Occipital lobe (tissue), 2 donors: ENCODE measurements around the gene CPNE7. TPM values are rescaled to one million over a fixed set of nuclear protein-coding genes. Genes with fewer than 3 reads are reported as not detected.
"Not testable (repeated sequence)": the region's sequence is repeated elsewhere in the genome, so short reads cannot be mapped to it uniquely, and the experiment has no call there.

Experiments used
- DNase-seq: peaks from one replicate; lab custom pipeline; 2025; lab: John Stamatoyannopoulos, UW
- total RNA-seq: library from RNA; depleted of rRNA; stranded (reverse); fragments of >200 nt; gene quantifications from one replicate; pipeline ENCODE4 v1.2.3, GENCODE V29; 2014

The CPNE7 gene
- total RNA-seq, 1 donor from 2014 or later, result 14.8 TPM

DNA sequence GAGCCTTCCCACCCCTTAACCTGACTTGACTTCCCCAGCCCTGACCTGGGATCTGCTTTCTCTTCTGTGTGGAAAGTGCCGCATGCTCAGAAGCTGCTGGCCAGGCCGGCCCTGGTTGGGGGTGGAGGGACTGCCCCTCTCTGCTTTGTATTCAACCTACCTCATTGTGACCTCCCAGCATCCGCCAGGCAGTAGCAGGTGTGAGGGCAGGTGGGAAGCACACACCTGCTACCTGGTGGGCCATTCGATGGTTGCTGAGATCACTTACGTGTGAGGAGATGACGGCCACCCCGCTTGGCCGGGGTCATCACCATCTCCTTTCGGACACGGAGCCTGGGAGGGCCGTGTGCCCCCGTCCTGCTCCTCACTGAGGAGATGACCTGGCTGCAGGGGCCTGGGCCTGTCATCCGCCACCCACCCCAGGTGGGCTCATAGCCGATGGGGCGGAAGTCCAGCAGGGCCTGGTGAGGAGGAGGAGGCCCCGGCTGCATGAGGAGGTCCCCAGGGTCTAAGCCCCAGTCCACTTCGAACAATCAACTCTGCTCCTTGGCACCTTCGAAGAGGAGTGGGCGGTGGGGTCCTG, 7.1 kb downstream of the CPNE7 start:
- no peak for DNase-seq

DNA sequence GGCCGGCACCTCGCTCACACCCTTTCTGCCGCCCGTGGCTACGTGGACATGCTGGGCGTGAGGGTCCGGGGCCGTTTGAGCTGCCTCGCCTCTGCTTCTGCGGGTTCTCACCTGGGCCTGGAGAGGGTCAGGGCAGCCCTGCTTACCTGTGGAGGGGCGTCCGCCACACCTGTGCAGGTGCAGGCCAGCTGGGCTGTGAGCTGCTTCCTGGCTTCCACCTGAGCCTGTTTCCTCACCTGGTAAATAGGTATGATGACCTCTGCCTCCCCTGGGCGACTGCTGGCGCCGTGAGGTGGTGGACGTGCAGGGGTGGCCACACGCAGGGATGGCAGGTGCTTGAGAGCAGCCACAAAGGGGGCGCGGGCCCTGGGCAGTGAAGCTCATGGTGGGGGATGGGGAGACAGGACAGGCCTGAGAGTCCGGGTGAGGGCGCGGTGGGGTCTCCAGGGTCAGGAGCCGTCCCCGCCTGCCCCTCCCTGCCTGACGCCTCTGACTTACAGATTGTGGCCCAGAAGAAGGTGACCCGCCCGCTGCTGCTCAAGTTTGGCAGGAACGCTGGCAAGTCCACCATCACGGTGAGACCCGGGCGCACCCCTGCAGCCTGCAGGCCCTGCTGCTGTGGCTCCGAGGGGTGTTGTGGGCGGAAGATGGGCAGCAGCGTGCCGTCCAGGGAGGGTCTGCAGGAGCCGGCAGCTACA, 7.8 kb downstream of the CPNE7 start:
- no peak for DNase-seq

DNA sequence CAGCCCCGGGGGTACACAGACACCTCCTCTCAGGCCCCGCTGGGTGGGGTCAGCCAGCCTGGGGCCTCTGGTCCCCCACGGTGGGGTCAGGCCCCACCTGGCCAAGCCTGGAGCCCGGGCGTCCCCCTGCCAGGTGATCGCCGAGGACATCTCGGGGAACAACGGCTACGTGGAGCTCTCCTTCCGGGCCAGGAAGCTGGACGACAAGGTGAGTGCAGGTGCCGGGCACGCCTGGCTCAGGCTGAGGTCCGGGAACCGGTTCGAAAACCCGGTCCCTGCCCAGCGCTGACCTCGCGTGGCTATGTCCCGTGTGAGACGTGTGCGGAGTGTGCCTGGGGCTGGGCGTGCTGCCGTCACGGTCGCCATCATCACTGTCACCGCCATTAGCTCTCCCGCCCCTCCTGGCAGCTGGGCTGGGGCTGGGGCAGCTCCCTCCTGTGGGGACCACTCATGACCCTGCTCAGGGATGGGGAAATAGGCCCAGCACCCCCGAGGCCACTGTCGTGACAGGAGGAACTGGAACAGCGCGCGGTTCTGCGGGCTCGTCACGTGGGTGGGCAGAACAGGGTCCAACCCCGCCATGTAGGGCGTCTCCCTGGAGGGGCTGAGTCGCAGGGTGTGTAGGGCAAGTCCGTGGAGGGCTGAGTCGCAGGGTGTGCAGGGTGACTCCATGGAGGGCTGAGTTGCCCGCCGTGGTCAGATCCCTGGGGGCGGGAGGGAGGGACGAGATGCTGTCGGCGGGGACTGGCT, 8.5 kb downstream of the CPNE7 start:
- DNase-seq, result no peak

DNA sequence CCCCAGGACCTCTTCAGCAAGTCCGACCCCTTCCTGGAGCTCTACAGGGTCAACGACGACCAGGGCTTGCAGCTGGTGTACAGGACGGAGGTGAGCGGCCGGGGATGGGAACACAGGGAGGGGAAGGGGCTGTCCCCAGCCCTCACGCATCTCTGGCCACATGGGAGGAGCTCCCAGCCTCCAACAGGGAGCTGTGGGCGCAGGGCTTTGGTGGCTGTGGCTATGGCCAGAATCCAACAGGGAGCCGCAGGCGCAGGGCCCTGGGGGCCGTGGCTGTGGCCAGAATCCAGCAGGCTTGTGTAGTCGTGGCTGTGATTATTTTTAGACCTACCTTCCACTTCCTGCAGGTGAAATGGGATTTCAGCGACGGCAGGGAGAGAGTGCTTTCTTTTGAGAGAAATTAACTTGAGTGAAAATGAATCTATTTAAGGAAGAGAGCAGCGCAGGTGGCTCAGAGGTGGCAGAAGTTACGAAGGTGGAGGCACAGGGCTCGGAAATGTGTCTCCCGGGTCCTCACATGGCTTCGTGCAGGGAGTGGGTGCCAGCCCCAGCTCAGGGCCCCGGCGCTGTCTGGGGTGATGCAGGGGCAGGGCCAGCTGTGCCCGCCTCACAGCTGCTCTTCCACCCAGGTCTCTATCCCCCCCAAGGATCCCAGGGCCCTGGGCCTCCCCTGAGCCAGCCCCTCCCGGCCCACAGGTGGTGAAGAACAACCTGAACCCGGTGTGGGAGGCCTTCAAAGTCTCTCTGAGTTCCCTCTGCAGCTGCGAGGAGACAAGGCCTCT, 9.4 kb downstream of the CPNE7 start:
- no peak for DNase-seq

DNA sequence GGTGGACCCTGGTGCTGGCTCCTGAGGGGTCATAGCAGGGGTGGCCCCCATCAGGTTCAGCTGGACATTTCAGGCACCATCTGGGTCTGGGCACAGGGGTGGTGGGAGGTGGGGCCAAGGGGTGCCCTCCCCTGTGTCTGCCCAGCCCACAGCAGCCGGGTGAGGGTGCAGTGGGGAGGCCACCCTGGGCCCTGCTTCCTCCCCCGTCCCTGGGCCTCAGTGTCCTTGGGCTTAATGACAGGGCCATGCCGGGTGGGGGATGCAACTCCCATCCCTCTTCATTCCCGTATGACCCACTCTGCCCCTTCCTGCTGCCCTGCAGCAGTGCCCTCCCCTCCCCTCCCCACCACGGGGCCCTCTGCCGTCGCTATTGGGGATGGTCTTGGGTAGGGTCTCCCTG, 10.7 kb downstream of the CPNE7 start:
- no peak for DNase-seq

DNA sequence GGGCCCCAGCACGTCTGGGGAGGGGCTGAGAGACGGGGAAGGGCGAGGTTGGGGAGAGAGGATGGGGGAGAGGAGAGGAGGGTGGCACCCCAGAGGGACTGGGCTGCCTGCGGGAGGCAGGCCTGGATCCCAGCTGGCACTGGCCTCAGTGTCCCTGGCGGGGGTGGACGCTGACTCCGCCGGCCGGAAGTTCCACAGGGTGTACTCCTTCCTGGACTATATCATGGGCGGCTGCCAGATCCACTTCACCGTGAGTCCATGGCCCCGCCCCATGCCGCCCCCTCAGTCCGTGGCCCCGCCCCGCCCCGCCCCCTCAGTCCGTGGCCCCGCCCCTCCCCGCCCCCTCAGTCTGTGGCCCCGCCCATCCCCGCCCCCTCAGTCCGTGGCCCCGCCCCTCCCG, 11.3 kb downstream of the CPNE7 start:
- DNase-seq, result no peak

DNA sequence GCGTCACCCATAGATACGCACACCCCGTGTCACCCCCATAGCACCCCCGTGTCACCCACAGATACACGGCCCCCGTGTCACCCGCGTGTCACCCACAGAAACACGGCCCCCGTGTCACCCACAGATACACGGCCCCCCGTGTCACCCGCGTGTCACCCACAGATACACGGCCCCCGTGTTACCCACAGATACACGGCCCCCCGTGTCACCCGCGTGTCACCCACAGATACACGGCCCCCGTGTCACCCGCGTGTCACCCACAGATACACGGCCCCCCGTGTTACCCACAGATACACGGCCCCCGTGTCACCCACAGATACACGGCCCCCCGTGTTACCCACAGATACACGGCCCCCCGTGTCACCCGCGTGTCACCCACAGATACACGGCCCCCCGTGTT, 12.1 kb downstream of the CPNE7 start:
- not testable (repeated sequence) for DNase-seq

DNA sequence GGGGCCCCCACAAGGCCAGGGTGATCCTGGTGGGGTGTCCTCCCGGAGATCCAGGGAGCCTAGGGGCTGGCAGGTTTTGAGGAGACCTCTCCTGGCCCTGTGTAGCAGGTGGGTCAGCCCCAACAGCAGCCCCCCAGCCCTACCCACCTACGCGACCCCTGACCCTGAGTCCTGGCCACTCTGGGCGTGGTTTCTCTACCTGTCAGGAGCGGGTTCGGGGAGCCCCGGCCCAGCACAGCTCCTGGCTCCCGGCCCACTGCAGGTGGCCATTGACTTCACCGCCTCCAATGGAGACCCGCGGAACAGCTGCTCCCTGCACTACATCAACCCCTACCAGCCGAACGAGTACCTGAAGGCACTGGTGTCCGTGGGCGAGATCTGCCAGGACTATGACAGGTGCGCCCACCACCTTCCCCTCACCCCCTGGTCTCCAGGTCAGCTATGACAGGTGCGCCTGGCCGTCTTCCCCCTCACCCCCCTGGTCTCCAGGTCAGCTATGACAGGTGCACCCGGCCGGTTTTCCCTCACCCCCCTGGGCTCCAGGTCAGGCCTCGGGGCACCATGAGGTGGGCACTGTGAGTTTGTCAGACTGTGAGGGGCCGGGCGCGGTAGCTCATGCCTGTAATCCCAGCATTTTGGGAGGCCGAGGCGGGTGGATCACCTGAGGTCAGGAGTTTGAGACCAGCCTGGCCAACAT, 13.0 kb downstream of the CPNE7 start:
- no peak for DNase-seq

DNA sequence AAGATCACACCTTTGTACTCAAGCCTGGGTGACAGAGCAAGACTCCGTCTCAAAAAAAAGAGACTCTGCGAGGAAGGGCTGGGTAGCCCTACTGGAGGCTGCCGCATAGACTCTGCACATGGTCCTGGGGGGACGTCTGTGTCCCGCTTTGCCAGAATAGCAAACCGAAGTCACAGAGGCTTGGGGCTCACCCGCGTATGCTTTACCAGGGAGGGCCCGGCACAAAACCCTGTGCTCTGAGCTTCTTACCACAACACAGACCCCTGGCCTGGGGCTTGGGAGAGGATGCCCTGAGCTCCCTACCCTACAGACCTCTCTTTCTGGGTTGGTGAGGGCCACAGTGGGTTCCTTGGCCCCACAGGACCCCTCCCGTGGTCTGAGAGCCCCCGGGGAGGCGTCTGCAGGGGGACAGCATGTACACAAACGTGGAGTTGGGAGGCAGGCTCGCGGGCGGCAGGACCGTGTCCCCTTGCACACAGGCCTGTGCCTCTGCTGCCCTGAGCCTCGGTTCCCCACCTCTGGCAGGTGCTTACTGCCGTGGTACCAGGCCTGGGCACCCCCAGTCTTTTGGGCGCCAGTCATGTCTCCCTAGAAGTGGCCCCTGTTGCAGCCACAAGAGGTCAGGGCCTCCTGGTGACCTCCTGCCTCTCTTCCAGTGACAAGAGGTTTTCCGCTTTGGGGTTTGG, 13.8 kb downstream of the CPNE7 start:
- DNase-seq, result no peak

DNA sequence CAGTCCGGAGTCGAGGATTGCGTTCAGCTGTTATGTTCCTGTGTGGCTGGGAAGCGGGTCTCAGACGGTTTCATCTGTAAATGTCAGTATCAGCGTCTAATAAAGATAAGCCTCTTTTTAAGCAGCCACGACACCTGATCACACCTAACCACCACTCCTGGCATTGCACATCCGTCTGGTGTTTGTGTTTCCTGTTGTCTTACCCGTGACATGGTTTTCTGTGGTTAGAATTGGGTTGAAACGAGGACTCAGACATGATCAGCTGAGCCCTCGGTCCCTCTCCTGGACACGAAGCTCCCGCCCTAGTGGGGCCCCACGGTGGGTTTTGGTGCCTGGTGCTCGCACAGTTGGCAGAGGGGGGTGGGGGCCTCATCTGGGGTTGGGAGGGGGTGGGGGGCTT, 18.3 kb downstream of the CPNE7 start:
- DNase-seq, result no peak

DNA sequence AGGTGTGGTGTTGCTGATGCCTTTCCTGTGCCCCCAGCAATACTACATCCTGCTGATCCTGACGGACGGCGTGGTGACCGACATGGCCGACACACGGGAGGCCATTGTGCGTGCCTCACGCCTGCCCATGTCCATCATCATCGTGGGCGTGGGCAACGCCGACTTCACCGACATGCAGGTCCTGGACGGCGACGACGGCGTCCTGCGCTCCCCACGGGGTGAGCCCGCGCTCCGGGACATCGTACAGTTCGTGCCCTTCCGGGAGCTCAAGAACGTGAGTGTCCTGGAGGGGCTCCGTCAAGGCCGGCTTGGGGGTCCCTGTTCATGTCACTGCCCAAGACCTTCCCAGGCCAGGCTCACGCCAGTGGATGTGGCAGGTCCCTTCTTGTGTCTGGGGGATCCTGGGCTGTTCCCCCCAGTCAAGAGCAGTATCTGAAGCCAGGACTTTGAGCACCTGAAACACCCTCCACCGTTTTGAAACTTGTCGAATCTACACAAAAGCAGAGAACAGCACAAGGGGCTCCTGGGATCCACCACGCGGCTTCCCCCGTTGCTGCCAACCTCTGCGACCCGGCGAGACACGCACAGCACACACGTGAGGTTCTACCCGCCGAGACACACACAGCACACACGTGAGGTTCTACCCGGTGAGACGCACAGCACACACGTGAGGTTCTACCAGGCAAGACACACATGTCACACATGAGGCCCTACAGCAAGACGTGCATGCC, 19.9 kb downstream of the CPNE7 start:
- no peak for DNase-seq

DNA sequence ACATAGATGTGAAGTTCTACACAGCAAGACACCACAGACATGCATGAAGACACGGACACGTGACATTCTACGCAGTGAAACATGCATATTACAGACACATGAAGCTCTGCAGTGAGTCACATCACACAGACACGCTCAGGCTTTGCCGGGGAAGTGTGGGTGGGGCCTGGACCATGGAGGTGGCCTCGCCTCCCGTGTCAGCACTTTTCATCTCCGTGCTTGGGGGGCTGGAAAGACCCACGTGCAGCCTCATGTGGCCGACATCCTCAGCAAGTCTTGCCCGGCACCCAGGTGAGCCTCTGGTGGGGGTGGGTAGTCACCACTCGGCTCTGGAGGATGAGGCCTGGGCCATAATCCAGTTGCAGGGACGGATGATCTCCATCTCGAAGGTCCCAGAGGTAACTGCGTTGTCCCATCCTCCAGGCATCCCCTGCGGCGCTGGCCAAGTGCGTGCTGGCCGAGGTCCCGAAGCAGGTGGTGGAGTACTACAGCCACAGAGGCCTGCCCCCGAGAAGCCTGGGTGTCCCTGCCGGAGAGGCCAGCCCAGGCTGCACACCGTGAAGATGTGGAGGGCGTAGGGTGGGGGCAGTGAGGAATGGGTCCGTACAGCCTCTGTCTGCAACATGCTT, 20.6 kb downstream of the CPNE7 start:
- no peak for DNase-seq

DNA sequence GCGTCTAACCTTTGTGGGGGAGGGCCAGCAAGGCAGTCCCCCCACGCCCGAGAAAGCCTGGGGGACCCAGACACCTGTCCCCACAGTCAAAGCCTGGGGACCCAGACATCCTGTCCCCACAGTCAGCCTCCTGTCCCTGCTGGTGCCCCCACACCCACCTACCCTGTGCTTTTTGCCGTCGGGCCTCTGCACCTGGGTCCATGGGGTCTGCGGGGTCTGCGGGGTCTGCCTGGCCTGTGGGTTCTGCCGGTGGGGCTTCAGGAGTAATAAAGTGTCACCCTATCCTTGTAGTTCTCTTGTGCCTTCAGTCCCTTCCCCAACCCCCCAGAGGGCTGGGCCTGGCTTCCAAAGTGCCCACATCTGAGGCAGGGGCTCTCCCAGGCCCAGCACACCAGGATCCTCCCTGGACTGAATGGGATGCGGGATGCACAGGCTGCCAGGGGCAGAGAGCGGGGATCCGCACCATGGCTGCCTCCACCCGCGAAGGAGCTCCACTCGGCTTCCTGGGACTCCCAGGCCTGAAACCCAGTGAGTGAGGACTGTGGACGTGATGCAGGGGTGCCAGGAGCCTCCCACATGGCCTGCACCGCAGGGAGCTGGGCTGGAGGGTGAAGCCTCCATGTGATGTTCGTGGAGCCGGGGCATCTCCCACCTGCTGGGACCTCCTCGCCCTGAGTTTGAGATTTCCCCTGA, 21.5 kb downstream of the CPNE7 start:
- DNase-seq, result no peak

DNA sequence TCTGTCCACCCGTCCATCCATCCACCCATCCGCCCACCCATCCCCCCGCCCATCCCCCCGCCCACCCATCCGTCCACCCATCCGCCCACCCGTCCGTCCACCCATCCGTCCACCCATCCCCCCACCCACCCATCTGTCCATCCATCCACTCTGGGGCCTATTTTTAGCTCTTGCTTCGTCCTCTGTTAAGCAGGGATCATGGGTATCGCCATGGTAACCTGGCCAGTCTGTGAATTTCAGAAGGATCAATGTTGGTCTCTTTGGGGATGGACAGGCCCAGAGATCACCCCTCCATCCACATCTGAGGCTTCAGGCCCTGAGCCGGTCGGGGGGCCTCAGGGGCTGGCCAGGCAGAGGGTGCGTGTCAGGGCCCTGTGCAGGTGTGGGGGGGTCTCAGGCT, 22.6 kb downstream of the CPNE7 start:
- no peak for DNase-seq

DNA sequence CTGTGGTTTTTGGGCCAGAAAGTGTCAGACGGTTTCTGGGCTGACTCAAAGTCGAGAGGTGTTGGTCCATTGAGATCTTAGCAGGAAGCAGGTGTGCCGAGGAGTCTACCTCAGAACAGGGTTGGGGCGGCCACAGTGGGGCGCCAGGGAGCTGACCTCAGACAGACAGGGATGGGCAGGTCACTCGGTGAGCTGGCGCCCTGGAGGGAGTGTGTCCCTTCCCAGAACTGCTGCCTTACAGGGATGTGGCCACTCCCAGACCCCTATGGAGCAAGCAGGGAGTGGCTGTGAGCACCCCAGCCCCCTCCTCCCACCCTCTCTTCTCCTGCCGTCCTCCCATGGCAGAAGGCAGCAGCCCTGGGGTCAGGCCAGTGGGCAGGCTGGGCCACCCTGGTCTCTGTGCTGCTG, 23.9 kb downstream of the CPNE7 start:
- DNase-seq, result no peak

DNA sequence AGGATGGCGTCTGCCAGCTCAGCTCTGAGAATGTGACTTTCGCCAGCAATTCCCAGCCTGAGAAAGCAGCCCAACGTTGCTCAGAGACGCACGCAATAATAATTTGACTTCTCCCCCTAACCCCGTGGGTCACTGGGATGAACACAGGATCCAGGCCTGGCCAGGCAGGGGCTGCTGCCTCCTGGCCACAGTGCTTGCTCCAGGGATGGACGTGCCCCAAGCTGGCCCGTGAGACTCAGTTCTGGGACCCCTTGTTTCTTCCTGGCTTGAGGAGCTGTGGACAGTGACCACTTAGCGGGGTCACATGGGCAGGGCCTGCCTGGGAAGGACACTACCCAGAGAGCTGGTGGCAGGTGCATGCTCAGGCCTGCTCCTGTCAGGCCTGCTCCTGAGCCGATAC, 24.3 kb downstream of the CPNE7 start:
- no peak for DNase-seq

DNA sequence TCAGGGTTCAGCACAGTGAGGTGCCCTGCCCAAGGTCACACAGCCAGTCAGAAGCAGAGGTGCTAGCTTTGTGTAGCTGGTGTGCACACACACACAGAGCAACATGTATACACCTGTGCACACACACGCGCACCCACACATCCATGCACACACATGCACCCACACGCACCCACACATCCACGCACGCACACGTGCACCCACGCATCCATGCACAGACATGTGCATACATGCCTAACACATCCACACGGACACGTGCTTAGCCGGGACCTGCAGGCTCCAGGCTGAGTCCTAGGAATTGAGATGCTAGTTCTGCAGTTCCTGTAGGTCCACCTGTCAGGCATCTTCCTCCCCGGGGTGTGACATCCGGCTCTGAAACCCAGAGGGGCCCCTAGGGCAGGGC, 24.9 kb downstream of the CPNE7 start:
- no peak for DNase-seq

DNA sequence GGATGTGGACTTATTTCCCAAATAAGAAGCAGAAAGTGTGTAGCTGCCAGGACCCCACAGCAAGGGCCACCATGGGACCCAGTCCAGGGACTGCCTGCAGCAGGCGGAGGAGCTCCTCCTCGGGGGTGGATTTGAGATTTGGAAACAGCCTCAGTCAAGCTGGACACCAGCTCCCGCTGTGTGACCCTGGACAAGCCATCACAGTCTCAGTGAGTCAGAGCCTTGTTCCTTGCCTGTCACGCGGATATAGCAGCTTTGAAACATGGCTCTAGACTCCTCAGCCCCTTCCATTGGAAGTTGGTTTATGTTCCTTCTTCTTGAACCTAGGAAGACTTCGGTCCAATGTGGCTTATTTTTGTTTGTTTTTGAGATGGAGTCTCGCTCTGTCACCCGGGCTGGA, 25.4 kb downstream of the CPNE7 start:
- no peak for DNase-seq

DNA sequence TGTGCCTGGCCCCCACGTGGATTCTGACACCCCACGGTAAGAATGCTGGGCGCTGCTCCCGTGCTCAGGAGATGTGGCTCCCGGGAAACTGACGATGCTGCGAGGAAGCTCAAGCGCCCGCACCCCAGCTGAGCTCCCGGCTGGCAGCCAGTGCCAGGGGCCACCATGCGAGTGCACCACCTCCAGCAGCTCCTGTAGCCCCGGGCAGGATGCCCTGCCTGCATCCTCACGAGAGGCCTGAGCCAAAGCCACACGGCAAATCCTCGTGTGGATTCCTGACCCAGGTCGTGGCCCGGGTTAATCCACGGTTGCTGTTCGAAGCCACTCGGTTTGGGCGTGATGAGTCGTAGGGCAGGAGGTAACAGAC, 26.3 kb downstream of the CPNE7 start:
- no peak for DNase-seq
